Glutamatergic neuron (in vitro differentiated cells): ENCODE results near the gene ZPBP2. TPM values are rescaled to one million over a fixed set of nuclear protein-coding genes. Genes with fewer than 3 reads are reported as not detected.

Experiments
- DNase-seq: peaks from one replicate; pipeline ENCODE4 v3.0.0; 2022
- H3K27ac Mint-ChIP-seq: one replicate; pipeline ENCODE4 v1.8.0; 2020; ENCODE audit warnings: mild to moderate bottlenecking, mixed read lengths, inconsistent platforms; ENCODE audit not compliant: unreplicated experiment
- H3K27me3 Mint-ChIP-seq: one replicate; pipeline ENCODE4 v1.8.0; 2020; ENCODE audit warnings: mild to moderate bottlenecking, moderate library complexity, mixed read lengths, inconsistent platforms; ENCODE audit not compliant: unreplicated experiment
- H3K36me3 Mint-ChIP-seq: one replicate; pipeline ENCODE4 v1.8.0; 2020; ENCODE audit warnings: mild to moderate bottlenecking, mixed read lengths, inconsistent platforms; ENCODE audit not compliant: unreplicated experiment
- H3K4me1 Mint-ChIP-seq: one replicate; pipeline ENCODE4 v1.8.0; 2020; ENCODE audit warnings: mild to moderate bottlenecking, low read depth, mixed read lengths, inconsistent platforms; ENCODE audit not compliant: unreplicated experiment
- H3K4me3 Mint-ChIP-seq: one replicate; pipeline ENCODE4 v1.8.0; 2020; ENCODE audit warnings: mild to moderate bottlenecking, mixed read lengths, inconsistent platforms; ENCODE audit not compliant: unreplicated experiment
- H3K9me3 Mint-ChIP-seq: one replicate; pipeline ENCODE4 v1.8.0; 2020; ENCODE audit warnings: mild to moderate bottlenecking, moderate library complexity, mixed read lengths, inconsistent platforms; ENCODE audit not compliant: unreplicated experiment
- CTCF ChIP-seq: fragments of 200-600 bp; sonication (generic); IDR thresholded peaks from one replicate; pipeline ENCODE4 v1.5.0; 2021; ENCODE audit not compliant: partially characterized antibody, unreplicated experiment
- total RNA-seq: library from RNA; stranded (reverse); fragmentation: NEBNext Ultra II Directional; extraction: Animal tissue kit (Norgen Biotek cat#: 25700); gene quantifications from one replicate; pipeline ENCODE4 v1.2.1, GENCODE V29; 2021; ENCODE audit not compliant: unreplicated experiment

The ZPBP2 gene
- total RNA-seq, 1 donor from 2014 or later: not detected

GRCh38 chr17:39926588-39927100 lies 58.6 kb downstream of the ZPBP2 start:
- H3K27me3 Mint-ChIP-seq: peaks cover 6% of the 10 kb centered on the region

More at GRCh38 chr17:39926588-39927100, 58.6 kb downstream of the ZPBP2 start:
- Mint-ChIP-seq H3K27ac (peak overlapping the region; percentile 69), H3K4me3 (peak overlapping the region; percentile 89), H3K9me3 (peaks cover 6% of the 10 kb centered on the region), H3K4me1 (peaks cover 33% of the 10 kb centered on the region), H3K36me3 (no peaks in the 10 kb centered on the region)
- TF ChIP-seq CTCF: no peak
- no peak for DNase-seq

Other genes starting within 250 kb of the ZPBP2 start
- not detected for gene PPP1R1B, start 241.2 kb upstream of the ZPBP2 start, total RNA-seq
- gene STARD3, start 231.1 kb upstream of the ZPBP2 start, total RNA-seq: 48.0 TPM
- 2.3 TPM for gene TCAP, start 202.9 kb upstream of the ZPBP2 start, total RNA-seq
- gene PNMT, start 199.7 kb upstream of the ZPBP2 start, total RNA-seq: not detected
- gene PGAP3, start 180.1 kb upstream of the ZPBP2 start, total RNA-seq: 10.7 TPM
- 14.5 TPM for gene ERBB2, start 168.1 kb upstream of the ZPBP2 start, total RNA-seq
- 52.2 TPM for gene MIEN1, start 137.7 kb upstream of the ZPBP2 start, total RNA-seq
- gene GRB7, start 130.3 kb upstream of the ZPBP2 start, total RNA-seq: not detected
- gene IKZF3, start 3.9 kb upstream of the ZPBP2 start, total RNA-seq: not detected
- 28.5 TPM for gene GSDMB, start 50.4 kb downstream of the ZPBP2 start, total RNA-seq
- 70.9 TPM for gene ORMDL3, start 59.4 kb downstream of the ZPBP2 start, total RNA-seq
- not detected for gene LRRC3C, start 59.5 kb downstream of the ZPBP2 start, total RNA-seq
- not detected for gene GSDMA, start 94.8 kb downstream of the ZPBP2 start, total RNA-seq
- 113 TPM for gene PSMD3, start 112.6 kb downstream of the ZPBP2 start, total RNA-seq
- gene CSF3, start 147.2 kb downstream of the ZPBP2 start, total RNA-seq: not detected
- 172 TPM for gene MED24, start 186.2 kb downstream of the ZPBP2 start, total RNA-seq
- 17.6 TPM for gene THRA, start 194.8 kb downstream of the ZPBP2 start, total RNA-seq
- 1.3 TPM for gene NR1D1, start 232.4 kb downstream of the ZPBP2 start, total RNA-seq